Measurements from ENCODE around the gene WNT6. TPM values are rescaled to one million over a fixed set of nuclear protein-coding genes. Genes with fewer than 3 reads are reported as not detected.

The WNT6 gene
- not detected in 2 replicates for total RNA-seq

GRCh38 chr2:218859556-218859987 lies at the start of gene WNT6:
TSS of gene WNT6 (plus strand) at chr2:218859805. CDS start at chr2:218860038, 233 bp downstream.

GRCh38 chr2:218831378-218831990 lies 28.1 kb upstream of the WNT6 start, which contains the start of gene PRKAG3:
TSS of gene PRKAG3 (minus strand) at chr2:218831803.

GRCh38 chr2:218880102-218880858 lies 20.7 kb downstream of the WNT6 start, which contains the start of gene WNT10A:
TSS of gene WNT10A (plus strand) at chr2:218880852. CDS start at chr2:218880996, 144 bp downstream.

Other genes with a start within 250 kb of the WNT6 start
- gene ZNF142, start 200.2 kb upstream of the WNT6 start, total RNA-seq, result 10.6 and 24.2 TPM in 2 replicates
- 37.3 and 45.1 TPM in 2 replicates for gene BCS1L, start 200.1 kb upstream of the WNT6 start, total RNA-seq
- gene RNF25, start 187.8 kb upstream of the WNT6 start, total RNA-seq, result 16.1 and 30.8 TPM in 2 replicates
- gene STK36, start 187.7 kb upstream of the WNT6 start, total RNA-seq, result 5.3 and 9.9 TPM in 2 replicates
- gene TTLL4, start 149.0 kb upstream of the WNT6 start, total RNA-seq, result 12.3 and 15.0 TPM in 2 replicates
- 0.37 and 0.56 TPM in 2 replicates for gene CYP27A1, start 77.7 kb upstream of the WNT6 start, total RNA-seq
- gene PRKAG3, start 28.0 kb upstream of the WNT6 start, total RNA-seq, result not detected in 2 replicates
- 13.2 and 16.2 TPM in 2 replicates for gene WNT10A, start 21.0 kb downstream of the WNT6 start, total RNA-seq
- gene CDK5R2, start 99.9 kb downstream of the WNT6 start, total RNA-seq, result not detected in 2 replicates
- gene FEV, start 125.4 kb downstream of the WNT6 start, total RNA-seq, result not detected in 2 replicates
- gene CRYBA2, start 133.6 kb downstream of the WNT6 start, total RNA-seq, result not detected in 2 replicates
- gene CFAP65, start 181.7 kb downstream of the WNT6 start, total RNA-seq, result not detected in 2 replicates
- gene IHH, start 201.1 kb downstream of the WNT6 start, total RNA-seq, result not detected in 2 replicates